ENCODE results near the gene C1orf198.

C1orf198 gene

GRCh38 chr1:230804396-230804795 lies 63.9 kb downstream of the C1orf198 start:
- H3K9me2 ChIP-seq (ENCODE audit: low read depth, low read length) = no peaks in the 10 kb centered on the region
- H3K79me2 ChIP-seq (ENCODE audit: insufficient read depth, low read length) = no peaks in the 10 kb centered on the region
- no peaks in the 10 kb centered on the region for H3K4me1 ChIP-seq (ENCODE audit: insufficient read depth, low read length, severe bottlenecking)
- no peaks in the 10 kb centered on the region for H3K36me3 ChIP-seq (ENCODE audit: insufficient read depth, low read length)
- no peak overlapping the region for H3K4me3 ChIP-seq (ENCODE audit: low read depth, low read length, poor library complexity, severe bottlenecking)
- no peaks in the 10 kb centered on the region; the same call in 1 of the 2 replicates for H3K27me3 ChIP-seq (ENCODE audit: insufficient read depth, low read length)
- H4K20me1 ChIP-seq (ENCODE audit: insufficient read depth, low read length) = no peaks in the 10 kb centered on the region
- H3K27ac ChIP-seq (ENCODE audit: low read depth, low read length, poor library complexity, severe bottlenecking) = no peak overlapping the region
- H3K9ac ChIP-seq (ENCODE audit: low read length) = no peak overlapping the region
- no peak overlapping the region for H3K4me2 ChIP-seq (ENCODE audit: low read length)
- H3F3A ChIP-seq (ENCODE audit: insufficient read depth, low read length) = no peaks in the 10 kb centered on the region
- TF ChIP-seq CTCF (IDR thresholded peaks at IDR 0.05; ENCODE audit: low read length) (no peak), EZH2 (IDR thresholded peaks at IDR 0.05; ENCODE audit: borderline replicate concordance, low read length) (no peak)
- H2AFZ ChIP-seq (ENCODE audit: low read length) = no peak overlapping the region
- no peaks in the 10 kb centered on the region for H3K9me3 ChIP-seq (ENCODE audit: low read length)

GRCh38 chr1:230800891-230801840 lies 67.2 kb downstream of the C1orf198 start:
- no peaks in the 10 kb centered on the region for H3K27me3 ChIP-seq (ENCODE audit: insufficient read depth, low read length)
- no peak overlapping the region for H3K4me3 ChIP-seq (ENCODE audit: low read depth, low read length, poor library complexity, severe bottlenecking)
- no peak overlapping the region for H3K27ac ChIP-seq (ENCODE audit: low read depth, low read length, poor library complexity, severe bottlenecking)
- TF ChIP-seq EZH2 (IDR thresholded peaks at IDR 0.05; ENCODE audit: borderline replicate concordance, low read length) (no peak), CTCF (IDR thresholded peaks at IDR 0.05; ENCODE audit: low read length) (no peak)
- H3K36me3 ChIP-seq (ENCODE audit: insufficient read depth, low read length) = no peaks in the 10 kb centered on the region
- no peaks in the 10 kb centered on the region for H3K4me1 ChIP-seq (ENCODE audit: insufficient read depth, low read length, severe bottlenecking)
- no peak overlapping the region for H2AFZ ChIP-seq (ENCODE audit: low read length)
- H3F3A ChIP-seq (ENCODE audit: insufficient read depth, low read length) = no peaks in the 10 kb centered on the region
- no peaks in the 10 kb centered on the region for H3K9me3 ChIP-seq (ENCODE audit: low read length)
- H3K4me2 ChIP-seq (ENCODE audit: low read length) = no peak overlapping the region
- H3K79me2 ChIP-seq (ENCODE audit: insufficient read depth, low read length) = no peaks in the 10 kb centered on the region
- no peaks in the 10 kb centered on the region for H3K9me2 ChIP-seq (ENCODE audit: low read depth, low read length)
- no peak overlapping the region for H3K9ac ChIP-seq (ENCODE audit: low read length)
- H4K20me1 ChIP-seq (ENCODE audit: insufficient read depth, low read length) = no peaks in the 10 kb centered on the region

- Histone ChIP-seq H3F3A (ENCODE audit: insufficient read depth, low read length) (no peaks in the 10 kb centered on the region), H3K9me3 (ENCODE audit: low read length) (no peaks in the 10 kb centered on the region), H3K9me2 (ENCODE audit: low read depth, low read length) (no peaks in the 10 kb centered on the region), H3K79me2 (ENCODE audit: insufficient read depth, low read length) (no peaks in the 10 kb centered on the region), H2AFZ (ENCODE audit: low read length) (no peak overlapping the region), H3K4me2 (ENCODE audit: low read length) (no peak overlapping the region), H3K27ac (ENCODE audit: low read depth, low read length, poor library complexity, severe bottlenecking) (no peak overlapping the region), H3K4me3 (ENCODE audit: low read depth, low read length, poor library complexity, severe bottlenecking) (no peak overlapping the region), H3K4me1 (ENCODE audit: insufficient read depth, low read length, severe bottlenecking) (no peaks in the 10 kb centered on the region), H3K27me3 (ENCODE audit: insufficient read depth, low read length) (no peaks in the 10 kb centered on the region), H3K9ac (ENCODE audit: low read length) (no peak overlapping the region), H3K36me3 (ENCODE audit: insufficient read depth, low read length) (no peaks in the 10 kb centered on the region), H4K20me1 (ENCODE audit: insufficient read depth, low read length) (no peaks in the 10 kb centered on the region)
- TF ChIP-seq EZH2 (IDR thresholded peaks at IDR 0.05; ENCODE audit: borderline replicate concordance, low read length) (no peak), CTCF (IDR thresholded peaks at IDR 0.05; ENCODE audit: low read length) (no peak)
Observed at GRCh38 chr1:230798491-230798890, 69.8 kb downstream of the C1orf198 start.

All from OCI-LY1 (cell line).